CD4-positive, alpha-beta T cell treated with Interleukin-10 for 1 hour (primary cell): ENCODE data around the gene IFTAP.
A peak's percentile ranks its signal among the peaks of the same experiment; 100 is the strongest.

Experiments used
- DNase-seq: peaks from one replicate; pipeline ENCODE4 v3.0.0-alpha.2; 2020

The IFTAP gene

DNA sequence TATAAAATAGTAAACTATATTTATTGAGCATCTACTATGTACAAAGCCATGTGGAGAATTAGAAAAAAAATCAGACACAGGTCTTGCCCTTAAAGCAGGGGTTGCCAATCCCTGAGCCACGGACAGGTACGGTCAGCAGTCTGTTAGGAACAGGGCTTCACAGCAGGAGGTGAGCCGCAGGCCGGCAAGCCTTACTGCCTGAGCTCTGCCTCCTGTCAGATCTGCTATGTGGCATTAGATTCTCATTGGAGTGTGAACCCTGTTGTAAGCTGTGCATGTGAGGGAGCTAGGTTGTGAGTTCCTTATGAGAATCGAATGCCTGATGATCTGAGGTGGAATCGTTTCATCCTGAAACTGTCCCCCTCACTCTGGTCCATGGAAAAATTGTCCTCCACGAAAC is 5.9 kb downstream of the IFTAP start:
- DNase-seq, result no peak

DNA sequence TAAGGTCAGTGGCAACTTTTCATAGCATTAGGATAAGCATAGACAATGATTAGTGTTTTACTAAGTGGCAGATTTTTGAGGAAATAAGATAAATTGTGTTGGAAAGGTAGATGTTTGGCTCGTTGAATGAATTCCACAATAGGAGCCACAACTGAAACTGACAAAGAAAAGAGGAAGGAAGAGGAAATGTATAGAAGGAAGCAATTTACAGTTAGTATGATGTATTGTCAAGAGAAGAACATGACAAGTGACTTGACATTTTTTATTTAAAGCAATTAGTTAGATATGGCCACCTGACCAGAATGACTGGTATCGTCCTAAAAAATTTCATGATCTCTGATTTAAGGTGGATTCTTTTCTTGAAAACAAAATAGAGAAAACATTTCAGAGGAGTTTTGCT is 6.9 kb downstream of the IFTAP start:
- no peak for DNase-seq

DNA sequence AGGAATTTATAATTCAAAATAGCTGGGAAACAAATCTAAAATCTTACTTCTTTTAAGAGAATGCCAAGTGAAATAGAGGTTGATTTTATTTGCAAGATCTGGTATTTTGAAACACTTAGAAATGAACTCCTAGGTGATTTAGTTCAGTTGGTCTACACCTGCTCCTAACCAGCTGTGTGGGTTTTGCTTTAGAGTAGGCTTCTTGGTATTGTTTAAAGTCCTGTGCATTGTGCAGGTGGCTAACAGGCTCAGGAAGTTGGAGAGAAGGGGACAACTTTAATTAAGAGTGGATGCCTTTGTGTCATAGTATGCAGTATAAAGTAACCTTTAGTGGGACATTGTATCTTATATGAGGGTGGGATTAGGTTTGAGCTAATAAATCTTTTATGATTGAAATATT is 7.8 kb downstream of the IFTAP start:
- no peak for DNase-seq

DNA sequence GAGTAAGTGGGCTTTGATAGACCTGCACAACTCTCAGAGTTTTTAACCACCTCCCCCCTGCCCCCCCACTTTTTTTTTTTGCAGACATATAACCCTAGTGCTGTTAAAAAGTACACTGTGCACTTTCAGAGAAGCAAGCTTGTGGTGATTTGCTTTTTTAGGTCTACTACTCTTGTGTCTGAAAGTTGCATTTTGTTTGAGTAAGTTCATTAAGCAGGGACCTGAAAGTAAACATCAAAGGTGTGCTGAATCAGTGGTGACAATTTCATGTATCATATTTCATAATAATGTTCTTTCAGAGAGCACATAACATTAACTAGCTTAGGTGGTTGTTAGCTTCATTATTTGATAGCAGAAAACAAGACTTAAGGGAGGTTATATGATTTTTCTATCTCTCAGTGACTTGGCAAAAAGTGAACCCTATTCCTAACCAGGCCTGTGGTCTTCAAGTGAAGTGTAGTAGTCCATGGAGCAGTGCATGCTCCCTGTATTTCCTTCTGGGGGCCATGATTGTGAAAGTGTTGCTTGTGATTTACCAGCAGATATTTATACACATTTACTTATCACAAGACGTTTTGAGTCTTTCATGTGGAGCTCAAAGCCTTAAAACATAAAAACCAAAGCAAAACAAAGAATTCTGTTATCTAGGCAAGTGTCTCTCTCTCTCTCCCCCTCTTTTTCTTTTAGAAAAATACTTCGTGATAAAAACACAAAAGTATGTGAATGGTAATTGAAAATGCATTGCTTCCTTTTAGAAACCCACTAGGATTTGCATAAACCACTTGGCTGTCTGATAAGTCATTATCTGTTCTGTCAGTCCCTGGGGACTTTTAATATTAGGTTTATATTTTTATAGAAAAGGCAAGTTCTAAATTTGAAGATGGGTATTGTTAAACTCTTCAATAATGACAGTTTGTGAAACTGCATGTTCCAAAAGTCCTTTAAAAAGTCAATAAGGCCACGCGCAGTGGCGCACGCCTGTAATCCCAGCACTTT is 11.2 kb downstream of the IFTAP start:
- DNase-seq, result no peak

DNA sequence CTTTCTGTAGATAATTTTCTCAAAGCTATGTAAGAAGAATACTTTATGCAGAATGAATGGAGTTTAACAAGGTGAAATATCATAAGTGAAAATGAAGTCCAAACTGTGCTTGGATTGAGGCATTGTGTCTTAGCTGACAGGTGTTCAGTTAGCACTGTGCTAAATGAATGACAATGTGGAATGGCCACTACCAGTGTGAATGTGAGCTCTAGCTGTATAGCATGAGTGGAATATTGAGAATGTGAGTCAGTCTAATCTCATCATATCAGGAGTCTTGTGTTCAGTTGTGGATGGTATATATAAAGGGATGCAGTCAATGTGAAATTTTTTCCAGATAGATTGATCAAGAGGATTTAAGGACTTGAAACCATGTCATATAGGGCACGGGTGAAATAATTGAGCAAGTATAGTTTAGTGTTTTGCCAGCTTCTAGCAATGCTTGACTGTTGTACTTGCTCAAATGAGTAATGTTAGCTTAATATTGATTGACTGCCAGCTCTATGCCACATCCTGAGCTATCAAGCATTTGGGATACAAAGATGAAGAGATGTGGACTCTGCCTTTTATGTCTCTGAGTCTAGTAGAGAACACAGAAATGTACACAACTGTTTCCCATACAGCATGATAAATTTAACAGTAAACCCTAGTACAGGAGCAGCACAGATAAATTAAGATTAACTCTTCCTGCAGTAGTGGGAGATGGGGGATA is 14.3 kb downstream of the IFTAP start:
- DNase-seq, result no peak

DNA sequence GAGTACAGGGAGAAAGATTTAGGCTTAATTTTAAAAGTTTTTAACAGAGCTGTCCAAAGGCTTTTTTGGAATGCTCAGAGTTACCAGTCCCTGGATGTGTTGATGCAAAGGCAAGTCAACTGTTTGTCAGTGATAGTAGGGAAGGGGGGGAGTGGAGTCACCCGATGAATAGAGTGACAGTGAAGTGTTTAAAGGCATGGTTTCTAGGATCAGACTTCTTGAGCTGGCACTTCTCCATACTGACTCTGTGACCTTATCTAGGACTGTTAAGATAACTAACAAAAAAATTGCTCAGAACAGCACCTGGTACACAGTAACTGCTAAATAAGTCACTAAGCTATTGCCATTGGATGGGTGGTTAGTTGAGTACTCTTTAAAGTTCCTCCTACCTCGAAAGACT is 15.1 kb downstream of the IFTAP start:
- DNase-seq, result no peak

DNA sequence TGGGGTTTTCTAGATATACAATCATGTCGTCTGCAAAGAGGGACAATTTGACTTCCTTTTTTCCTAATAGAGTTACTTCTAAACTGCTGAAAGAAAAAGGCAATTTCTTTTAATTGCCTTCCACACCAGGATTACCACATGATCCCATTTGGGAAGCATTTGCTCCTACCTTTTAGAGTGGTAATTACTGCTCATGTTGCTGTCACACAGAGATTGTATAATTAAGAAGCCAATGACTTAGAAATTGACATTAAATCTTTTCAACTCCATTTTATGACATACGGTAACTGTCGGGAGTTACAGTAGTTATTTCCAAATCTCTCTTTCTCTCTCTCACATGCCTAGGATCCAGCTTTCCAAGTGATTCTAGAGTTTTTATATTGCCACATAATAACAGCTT is 21.5 kb downstream of the IFTAP start:
- DNase-seq, result no peak

GRCh38 chr11:36617543-36618362 is 23.5 kb downstream of the IFTAP start:
- no peak for DNase-seq

DNA sequence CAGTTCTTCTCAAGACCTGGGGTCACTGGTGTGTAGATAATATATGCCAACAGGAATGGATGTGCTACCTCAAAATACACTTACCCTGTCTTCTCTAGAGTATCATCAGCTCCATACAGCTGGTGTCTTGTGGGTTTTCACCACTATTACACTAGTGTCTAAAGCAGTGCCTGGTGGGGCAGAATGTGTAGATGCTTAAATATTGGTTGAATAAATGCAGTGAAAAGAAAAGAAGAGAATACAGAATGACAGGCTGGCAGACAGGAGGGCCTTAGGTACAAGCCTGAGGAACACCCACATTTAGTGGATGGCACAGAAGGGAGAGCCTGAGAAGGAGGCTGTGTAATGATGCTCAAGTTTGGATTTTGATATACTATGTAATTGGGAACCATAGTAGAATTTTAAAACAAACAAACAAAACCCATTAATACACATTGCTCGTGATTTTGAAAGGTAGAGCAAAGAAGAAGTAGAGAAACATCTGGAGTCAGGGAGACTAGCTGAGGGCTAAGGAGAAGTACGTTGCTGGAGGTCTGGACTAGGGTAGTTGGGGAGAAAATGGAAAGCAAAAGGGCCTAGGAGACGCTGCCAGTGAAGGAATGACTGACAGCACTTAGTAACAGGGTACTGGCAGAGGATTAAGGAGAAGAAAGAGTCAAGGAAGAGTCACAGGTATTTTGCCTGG is 24.2 kb downstream of the IFTAP start:
- no peak for DNase-seq

- no peak for DNase-seq
These were observed 25.2 kb downstream of the IFTAP start for GRCh38 chr11:36619502-36619901.

DNA sequence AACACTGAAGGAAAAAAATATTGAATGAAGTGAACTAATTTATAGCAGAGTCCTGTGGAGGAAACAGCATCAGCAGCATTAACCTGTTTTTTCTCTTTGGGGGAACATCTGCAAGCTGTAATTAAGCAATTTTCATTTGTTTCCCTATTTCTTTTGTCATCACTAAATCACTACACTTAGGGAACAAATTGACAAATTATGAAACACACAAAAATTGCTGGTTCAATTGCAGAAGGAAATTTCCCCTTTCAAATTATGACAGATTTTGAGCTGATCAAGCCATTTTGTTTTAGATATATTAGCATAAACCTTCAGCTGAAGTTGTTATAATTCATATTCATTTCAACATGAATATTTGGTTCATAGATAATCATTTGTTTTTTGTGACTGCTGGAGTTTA is 25.9 kb downstream of the IFTAP start:
- no peak for DNase-seq

GRCh38 chr11:36622431-36623136 is 28.3 kb downstream of the IFTAP start:
- peak; percentile 24 for DNase-seq

- DNase-seq, result no peak
These were observed 29.2 kb downstream of the IFTAP start for GRCh38 chr11:36623494-36623893.

GRCh38 chr11:36627006-36627405 is 32.7 kb downstream of the IFTAP start:
- no peak for DNase-seq

DNA sequence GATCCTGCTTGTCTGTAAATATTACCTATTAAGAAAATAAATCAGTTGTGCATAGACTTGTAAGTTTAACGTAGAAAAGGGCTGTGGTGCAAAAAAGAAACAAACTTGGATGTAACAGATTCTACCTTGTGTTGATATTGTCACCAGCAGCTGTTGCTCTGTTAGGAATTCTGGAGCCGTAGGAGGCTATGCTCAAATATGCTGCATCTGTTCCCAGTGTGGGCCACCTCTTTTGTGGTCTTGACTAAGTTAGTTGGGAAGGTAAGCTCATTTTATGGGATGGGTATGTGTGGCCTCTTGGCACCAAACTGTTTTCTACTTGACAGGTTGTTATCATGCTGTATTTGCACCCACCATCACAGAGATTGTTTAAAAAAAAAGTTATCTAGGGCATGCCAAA is 33.2 kb downstream of the IFTAP start:
- no peak for DNase-seq

- no peak for DNase-seq
These were observed 33.8 kb downstream of the IFTAP start for GRCh38 chr11:36628141-36628540.

DNA sequence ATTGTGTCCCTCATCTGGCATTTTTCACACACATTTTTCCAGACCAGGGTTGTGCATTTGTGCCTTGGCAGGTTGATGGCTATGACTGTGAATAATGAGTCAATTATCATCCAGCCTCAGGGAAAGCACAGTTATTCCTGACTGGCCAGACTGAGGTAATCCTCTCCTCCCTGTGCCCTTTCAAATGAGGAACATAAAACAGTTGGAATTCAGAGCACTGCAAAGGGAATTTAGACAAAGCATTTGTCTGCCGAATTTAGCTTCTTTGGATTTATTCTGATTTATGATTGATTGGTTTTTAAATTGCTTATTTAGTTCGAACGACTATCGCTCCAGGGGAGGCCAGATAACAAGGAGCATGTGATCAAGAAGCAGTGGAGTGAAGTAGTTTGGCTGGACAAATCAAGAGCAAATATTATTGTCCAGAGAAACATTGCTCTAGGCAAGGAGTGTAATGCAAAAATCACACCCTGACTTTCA is 34.5 kb downstream of the IFTAP start:
- DNase-seq, result no peak

DNA sequence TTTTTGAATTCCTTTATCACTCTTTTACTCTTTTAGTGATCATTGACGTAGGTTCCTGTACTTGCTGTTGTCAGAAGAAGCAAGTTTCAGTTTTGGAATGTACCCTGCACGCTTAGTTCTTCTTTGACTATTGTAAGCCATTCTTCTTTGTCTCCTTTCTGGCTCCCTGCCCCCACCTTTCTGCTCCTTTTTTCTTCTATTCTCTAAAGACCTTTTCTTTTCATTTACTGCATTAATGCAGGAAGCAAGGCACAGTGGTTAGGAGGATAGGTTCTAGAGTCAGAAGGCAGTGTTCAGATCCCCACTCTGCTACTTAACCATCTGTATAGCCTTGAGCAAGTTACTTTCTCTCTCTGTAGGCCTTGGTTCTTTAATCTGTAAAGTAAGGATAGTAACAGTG is 37.5 kb downstream of the IFTAP start:
- DNase-seq, result no peak

DNA sequence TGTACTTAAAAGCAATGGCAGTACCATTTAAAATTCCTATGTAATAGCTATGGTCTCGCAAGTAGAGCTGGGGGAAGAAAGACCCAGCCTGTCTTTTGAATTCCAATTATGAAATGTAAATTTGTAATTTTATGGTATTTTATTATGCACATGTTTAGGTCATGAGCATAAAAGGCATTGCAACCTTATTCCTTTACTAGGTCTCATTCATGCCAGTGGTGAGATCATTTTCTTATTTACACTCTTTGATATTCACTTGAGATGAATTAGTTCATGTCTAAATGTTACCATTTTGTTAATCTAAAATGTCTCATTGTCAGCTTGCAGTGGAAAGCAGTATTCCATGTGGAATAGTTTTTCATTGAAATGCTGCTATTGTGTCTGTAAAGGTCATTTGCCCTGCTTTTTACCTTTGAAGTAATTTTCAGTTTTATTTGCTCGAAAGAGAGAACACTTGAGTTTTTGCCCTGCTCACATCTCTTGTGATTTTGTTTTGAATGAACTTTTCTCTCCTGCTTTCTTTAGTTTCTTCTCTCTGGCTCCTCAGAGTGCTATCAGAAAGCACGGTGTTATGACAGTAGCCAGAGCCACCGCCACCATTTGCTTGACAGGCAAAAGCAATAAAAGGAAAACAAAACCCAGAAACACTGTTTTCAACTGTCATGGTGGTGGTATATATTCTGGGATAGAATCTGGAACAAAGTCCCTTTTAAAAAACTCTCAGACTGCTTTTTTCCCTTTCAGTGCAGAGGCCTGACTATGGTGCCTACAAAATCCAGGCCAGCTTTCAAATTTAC is 41.0 kb downstream of the IFTAP start:
- no peak for DNase-seq

GRCh38 chr11:36638556-36638955 is 44.3 kb downstream of the IFTAP start:
- no peak for DNase-seq
